SKM-1 (cell line): Measurements from ENCODE around the gene PSMG3.

Source experiments
- DNase-seq: peaks from one replicate; lab custom pipeline; 2025; ENCODE audit not compliant: unreplicated experiment; lab: John Stamatoyannopoulos, UW

Gene PSMG3, protein sequence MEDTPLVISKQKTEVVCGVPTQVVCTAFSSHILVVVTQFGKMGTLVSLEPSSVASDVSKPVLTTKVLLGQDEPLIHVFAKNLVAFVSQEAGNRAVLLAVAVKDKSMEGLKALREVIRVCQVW

DNA sequence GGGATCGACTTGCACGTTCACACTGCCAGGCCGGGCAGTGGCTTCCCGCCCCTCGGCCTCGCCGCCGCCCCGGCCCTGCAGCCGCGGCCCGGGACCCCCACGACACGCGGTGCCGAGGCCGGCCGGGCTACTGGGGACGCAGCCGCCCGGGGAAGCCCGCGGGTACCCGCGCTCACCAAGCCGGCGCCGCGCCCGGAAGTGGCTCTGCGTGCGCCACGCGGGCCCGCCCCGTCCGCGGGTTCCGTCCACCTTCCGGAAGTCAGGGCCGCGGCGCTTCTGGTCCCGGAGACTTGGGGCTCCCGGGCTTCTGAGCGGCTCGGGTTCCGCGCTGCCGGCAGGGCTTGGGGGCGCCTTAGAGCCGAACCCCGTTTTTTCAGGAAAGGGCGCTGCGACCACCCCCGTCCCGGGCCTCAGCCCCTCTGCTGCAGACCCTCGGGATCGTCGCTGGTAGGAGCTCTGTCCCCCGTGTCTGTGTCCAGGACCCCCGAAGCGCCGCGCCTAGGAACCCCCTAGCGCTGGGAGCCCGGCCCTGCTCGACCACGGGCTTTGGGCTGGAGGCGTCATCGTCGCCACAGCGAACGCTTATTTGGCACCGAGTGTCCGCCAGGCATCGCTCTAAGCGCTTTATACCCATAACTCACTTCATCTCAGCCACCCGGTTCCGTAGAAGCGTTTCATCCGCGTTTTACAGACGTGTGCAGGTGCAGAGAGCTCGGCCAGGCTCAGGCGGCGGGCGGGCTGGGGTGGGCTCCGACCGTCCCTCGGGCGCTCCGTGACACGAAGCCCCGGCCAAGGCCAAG lies at the start of gene PSMG3:
TSS of gene PSMG3 (minus strand) at position 200 of the 800 bp plus-strand sequence. CDS start 693 bp downstream, outside the sequence.
- DNase-seq = peak; percentile 76

DNA sequence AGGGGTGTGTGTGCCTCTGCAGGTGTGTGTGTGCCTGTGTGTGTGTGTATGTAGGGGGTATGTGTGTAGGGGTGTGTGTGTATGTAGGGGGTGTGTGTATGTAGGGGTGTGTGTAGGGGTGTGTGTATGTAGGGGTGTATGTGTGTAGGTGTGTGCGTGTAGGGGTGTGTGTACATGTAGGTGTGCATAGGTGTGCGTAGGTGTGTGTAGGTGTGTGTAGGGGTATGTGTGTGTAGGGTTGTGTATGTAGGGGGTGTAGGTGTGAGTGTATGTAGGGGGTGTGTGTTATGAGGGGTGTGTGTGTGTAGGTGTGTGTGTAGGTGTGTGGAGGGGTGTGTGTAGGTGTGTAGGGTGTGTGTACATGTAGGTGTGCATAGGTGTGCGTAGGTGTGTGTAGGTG lies 48.6 kb upstream of the PSMG3 start:
- no peak for DNase-seq

DNA sequence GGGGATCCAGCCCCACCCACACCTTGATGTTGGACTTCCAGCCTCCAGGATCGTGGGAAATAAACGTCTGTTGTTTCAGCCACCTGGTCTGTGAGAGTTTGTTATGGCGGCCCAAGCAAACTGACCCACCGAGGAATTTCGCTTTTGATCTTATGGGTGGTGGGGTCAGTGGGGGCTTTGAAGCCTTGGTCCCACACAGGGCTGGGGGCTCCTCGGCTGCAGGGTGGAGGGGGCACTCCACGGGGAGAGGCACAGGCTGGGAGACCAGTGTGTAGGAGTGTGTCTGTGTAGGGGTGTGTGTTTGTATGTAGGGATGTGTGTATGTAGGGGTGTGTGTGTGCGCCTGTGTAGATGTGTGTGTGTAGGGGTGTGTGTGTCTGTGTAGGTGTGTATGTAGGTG lies 48.1 kb upstream of the PSMG3 start:
- DNase-seq = no peak

DNA sequence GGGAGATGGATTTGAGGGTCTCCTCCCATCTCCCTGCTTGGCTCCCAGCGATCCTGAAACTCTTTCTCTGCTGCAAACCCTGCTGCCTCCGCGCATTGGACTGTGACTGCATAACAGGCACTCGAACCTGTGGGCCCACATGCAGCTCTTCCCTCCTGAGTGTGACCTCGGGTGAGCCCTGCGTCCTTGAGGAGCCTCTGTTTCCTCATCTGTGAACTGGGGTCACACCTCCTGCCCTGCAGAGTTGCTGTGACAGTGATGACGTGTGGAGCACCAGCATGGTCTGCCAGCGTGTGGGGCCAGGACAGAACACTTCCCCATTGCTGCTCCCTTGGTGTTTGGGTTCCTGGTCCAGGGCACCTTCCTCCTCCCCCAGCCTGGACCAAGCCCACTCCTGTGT lies 46.9 kb upstream of the PSMG3 start:
- no peak for DNase-seq

DNA sequence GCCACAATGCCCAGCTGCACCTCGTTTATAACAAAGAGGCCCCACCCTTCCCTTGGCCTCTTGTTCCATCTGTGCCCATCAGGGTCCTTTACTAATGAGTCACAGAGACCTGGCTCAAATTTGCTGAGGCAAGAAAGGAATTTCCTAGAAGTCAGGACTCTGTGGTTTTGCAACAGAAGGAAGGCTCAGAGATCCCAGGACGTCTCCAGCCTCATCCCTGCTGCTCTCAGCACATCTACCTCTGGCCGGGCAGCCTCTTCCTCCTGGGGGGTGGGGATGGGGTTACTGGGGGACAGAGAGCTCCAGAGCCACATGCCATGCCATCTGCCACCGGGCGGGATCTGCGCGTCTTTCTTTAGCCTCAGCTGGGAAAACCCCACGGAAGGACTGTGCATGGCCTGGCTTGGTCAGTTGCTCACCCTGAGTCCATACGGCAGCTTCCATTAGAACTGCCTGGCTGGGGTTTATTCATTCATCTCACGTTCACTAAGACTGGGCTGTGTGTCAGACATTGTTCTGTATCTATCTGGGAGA lies 41.9 kb upstream of the PSMG3 start:
- no peak for DNase-seq

DNA sequence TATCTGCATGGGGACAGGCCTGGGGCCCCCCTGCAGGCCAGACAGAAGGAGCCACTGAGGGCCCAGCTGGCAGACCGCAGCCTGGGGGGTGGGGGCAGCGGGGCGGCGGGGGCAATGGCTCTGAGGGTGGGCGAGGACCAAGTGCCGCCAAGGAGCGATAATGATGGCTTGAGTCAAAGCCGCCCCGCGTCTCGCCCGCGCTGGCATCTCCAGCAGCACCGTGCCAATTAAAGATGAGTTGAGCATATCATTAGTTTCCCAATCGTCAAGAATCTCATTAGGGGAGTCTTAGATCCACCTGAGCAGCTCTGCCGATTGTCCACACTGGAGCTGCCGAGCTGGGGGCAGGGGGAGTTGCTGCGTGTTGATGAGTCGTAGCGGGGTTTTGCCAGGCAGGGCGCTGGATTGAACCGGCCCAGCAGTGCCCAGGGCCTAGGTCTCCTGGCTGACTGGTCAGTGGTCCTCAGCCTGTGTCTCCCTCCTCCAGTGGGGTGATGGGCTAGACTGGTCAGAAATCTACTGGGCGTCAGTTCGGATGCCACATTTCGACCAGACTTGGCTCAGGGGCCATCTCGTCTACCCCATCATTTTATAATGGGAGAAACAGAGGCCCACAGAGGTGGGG lies 41.0 kb upstream of the PSMG3 start:
- no peak for DNase-seq

DNA sequence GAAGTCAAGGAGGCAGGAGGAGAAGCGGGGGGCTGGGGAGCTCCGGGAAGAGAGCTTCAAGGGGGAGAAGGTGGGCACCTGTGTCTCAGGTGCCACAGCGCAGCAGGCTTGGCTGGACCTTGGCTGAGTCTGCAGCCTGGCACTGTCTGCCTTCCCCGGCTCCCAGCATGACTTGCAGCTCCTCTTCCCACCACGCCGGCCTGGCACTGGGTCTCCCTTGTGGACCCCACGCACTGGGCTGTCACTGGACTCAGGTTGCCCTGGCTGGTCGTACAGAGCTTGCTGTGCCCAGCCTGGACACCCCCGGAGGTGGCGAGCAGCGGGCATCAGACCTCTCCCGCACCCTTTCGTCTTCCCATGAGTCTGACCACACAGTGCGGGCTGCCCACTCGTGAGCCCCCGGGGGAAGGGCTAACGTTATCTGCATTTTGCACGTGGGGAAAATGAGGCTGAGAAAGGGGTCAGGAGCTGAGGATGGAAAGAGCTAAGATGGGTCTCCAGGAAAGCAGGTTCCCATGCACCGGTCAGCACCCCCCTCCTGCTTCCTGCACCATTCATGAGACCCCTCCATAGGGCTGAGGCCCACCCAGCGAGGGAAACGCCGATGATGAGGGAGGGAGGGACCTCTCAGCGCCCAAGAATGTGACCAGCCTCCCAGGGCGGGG lies 40.3 kb upstream of the PSMG3 start:
- DNase-seq = no peak

DNA sequence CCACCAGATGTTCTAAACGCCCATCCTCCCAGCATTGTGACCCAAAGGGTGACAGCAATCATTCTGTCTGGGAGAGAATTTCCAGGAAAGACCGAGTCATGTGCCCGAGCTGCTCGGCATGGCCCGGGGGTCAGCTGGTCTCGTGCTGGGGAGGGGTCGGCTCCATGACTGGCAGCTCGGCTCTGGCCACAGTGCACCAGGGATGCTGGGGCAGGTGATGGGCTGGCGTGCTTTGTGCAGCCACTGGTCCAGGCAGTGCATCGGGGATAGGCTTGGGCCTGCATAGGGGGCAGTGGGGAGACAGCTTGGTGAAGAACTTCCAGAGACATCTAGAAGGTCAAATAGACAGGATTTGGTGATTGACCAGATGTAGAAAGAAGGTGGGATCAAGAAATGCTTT lies 39.2 kb upstream of the PSMG3 start:
- DNase-seq = no peak

DNA sequence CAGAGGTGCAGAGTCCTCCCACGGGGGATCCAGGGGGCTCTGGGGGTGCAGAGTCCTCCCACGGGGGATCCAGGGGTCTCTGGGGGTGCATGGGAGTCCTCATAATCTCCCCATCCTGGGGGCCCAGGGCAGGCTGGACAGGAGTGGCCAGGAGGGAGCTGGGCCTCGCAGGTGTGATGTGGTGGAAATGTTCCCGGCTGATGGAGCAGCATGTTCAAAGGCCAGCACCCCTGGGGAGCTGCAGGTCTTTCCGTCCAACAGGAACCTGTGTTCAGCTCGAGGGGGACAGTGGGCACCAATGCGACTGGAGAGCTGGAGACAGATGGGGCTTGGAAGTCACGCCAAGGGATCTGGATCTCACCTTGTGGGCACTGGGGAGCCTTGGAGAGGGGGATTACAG lies 38.5 kb upstream of the PSMG3 start:
- DNase-seq = no peak

DNA sequence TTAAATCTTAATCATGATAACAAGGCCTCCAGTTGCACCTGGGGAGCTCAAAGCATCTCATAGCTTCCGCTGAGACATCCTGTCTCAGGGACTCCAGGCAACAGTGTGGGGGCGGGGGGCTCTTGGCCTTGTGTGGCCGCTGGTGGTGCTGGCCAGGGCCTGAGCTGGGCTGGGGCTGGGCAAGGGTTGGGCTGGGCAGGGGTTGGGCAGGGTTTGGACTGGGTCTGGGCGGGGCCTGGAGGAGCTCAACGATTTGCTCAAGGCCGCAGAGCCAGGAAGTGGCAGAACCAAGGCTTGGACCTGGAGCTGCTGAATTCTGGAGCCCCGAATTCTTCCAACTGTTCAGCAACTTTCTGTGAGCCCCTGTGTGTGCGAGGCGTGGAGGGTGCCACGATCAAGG lies 37.9 kb upstream of the PSMG3 start:
- no peak for DNase-seq

DNA sequence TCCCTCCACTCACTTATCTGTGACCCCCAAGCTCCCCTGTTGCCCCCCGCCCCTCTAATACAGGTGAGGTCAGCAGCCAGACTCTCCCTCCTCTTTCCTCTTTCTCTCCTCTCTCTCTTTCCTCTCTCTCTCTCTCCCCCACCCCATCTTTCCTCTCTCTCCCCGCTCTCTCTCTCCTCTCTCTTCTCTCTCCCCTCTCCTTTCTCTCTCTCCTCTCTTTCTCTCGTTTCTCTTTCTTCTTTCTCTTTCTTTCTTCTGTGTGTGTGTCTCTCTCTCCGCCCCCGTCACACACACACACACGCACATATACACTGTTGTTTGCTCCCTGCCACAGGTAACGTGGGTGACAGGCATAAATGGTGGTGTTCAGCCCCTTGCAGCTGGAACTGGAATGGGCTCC lies 37.2 kb upstream of the PSMG3 start:
- no peak for DNase-seq

DNA sequence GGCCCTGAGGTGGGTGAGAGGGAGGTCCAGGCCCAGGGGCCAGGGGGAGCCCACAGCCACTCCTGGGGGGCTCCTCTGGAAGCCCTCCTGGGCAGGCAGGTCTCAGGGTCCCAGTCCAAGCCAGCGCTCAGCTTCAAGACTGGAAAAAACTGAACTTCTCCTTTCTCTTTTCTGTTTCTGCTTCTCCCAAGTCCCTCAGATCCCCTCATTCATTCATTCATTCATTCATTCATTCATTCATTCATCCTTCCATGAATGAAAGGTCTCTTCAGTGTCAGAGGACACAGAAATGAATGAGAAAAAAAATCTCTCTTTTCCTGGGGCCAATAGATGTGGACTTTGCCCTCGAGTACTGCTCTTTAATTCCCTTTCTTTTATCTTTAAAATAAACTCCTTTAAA lies 34.6 kb upstream of the PSMG3 start:
- no peak for DNase-seq

DNA sequence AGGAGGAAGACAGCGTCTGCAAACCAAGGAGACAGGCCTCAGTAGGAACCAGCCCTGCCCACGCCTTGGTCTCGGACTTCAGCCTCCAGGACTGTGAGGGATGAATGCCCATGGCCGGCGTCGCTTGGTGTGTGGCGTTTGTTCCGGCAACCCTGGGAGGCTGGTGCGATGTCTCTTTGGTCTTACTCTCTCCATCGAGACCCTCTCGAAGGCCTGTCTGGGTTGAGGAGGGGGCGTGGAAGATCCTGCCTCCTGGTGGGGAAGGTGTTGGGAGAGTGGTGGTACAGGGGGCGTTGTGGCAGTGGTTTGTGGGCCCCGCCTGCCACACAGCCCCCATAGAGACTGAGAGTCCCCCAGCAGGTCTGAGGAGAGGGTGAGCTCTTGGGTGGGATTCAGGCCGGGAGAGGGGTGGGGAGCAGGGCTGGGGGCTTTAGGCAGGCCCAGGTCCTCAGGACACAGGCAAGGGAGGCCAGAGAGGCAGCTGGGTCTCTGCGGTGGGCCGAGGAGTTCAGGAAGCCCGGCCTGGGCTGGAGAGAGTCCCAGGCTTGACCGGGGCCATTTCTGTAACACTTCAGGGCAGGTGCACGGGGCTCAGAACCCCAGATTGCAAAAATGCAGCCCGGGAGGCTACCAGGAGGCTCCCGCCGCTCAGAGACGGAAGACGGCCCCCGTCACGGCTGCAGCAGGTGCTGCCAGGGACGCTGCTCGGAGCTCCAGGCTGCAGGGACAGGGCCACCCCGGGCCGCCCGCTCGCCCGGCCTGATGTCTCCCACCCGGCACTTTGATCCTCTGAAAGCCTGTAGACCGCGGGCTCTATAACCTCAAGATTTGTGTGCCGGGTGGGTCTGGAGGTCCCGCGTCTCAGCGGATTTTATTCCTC lies 33.8 kb upstream of the PSMG3 start:
- no peak for DNase-seq

DNA sequence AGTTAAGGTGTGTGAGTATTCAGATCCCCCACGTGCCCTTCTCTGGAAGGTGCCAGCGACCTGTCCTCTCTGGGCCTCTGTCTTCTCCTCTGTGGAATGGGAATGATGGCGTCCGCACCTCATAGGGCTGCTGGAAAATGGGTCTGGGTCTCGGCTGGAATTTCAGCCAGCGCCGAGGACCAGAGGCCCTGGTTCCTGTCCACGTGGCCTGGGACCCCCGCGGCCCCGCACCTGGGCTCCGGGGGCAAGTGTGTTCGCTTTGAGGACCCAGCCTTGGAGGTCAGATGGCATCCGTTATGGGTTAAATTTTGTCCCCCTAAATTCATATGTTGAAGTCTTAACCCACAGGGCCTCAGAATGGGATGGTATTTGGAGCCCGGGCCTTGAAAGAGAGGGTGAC lies 32.6 kb upstream of the PSMG3 start:
- no peak for DNase-seq

DNA sequence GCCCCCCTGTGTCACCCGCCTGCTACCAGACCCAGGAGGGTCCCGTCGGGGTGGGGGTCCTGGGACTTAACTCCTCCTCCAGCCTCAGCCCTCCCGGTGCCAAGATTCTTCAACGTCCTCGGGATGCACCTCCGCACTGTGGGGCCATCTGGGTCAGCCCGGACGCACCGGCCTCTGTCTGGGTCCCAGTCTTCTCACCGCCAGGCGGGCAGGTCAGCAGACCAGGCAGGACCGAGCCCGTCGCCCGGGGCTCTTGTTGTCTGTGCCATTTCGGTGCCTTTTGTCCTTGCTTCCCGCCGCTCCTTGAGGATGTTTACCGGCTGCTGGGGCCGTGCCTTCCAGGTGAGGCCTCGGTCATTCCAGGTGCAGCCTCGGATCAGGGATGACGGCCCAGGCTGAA lies 32.1 kb upstream of the PSMG3 start:
- no peak for DNase-seq

DNA sequence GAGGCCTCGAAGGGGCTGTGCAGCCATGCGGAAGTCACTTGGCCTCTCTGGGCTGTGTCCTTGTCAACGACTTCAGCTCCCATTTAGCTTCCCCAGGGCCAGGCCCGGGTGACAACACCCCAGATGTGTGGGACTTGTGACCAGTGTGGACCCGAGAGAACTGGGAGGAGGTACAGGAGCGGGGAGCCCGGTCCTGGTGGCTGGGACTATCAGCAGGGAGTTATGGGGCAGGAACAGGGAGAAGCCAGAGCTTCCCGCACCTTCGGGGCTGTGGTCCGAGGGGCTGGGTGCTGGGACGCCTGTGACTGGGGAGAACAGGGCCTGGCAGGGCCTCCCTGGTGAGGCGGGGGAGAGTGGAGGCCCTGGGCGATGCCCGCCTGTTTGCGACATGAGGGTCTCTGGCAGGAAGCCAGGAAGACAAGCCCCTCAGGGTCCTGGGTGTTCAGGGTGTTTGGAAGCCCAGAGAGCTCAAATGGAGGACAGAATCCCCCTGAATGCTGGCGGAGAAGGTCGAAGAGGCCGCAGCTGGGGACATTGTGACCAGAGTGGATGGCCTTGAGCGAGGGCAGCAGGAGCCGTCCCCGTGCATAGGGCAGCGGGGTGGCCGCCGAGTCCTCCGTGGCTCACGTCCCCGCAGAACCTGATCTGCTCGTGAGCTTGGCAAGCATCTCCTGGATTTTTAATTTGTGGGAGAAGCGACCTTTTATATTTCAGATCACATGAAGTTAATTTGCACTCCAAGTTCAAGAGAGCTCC lies 30.0 kb upstream of the PSMG3 start:
- DNase-seq = no peak

DNA sequence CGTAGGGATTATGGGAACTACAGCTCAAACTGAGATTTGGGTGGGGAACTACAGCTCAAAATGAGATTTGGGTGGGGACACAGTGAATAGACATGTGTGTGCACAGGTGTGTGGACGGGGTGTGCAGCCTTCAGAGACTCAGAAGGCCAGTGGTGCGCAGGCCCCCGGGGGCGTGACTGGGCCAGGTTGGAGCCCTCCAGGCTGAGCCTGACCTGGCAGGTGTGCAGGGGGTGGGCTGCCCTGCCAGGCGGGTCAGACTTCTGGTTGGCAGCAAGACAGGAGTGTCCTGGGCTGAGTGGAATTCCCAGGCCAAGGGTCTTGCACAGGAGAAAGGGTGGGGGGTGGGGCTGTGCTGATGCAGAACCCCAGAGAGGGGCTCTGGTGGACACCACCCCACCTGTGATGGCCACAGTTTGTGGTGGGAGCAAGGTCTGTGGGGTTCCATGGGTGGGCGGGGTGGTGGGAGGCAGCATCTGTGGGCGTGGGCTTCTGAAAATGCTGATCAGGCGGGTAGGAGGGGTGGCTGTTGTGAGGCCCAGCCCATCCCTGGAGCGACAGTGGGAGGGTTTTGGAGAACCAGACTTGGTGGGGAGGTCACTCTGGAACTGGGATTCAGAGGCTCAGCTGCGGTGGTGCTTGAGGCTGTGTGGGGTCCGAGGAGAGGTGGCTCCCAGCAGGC lies 29.3 kb upstream of the PSMG3 start:
- no peak for DNase-seq

DNA sequence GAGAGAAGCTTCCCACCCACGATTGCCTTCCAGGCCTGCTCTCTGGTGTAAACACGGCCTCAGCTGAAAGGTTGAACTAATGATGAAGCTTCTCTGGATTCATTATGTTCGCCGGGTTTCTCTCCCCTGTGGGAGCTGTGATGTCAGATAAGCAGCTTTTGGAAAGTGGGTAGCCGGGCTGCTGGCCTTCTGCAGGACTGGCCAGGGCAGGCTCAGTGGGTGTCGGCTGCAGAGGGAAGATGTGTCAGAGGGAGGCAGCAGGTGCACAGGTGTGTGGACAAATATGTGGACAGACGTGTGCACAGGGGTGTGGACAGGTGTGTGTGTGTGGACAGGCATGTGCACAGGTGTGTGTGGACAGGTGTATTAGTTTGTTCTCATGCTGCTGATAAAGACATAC lies 28.5 kb upstream of the PSMG3 start:
- no peak for DNase-seq

DNA sequence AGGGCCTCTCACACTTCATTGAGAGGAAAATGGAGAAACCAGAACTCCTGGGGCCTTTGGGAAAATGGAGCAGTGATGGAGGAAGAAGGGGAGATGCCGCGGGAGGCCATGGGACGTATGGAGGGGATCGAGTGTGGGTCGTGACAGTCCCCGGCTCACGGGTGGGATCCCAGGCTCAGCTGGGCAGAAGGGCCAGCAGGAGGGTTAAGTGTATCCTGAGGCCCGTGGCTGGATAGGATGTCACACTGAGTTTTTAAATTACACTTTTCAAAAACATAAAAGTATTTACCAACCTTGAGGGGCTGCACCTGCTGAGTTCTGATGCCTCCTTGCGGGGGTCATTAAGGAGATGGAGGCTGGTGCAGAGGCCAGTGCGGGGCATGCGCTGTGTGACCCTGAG lies 28.0 kb upstream of the PSMG3 start:
- no peak for DNase-seq
